ENCODE results near the gene SIDT2.

SIDT2 gene

DNA sequence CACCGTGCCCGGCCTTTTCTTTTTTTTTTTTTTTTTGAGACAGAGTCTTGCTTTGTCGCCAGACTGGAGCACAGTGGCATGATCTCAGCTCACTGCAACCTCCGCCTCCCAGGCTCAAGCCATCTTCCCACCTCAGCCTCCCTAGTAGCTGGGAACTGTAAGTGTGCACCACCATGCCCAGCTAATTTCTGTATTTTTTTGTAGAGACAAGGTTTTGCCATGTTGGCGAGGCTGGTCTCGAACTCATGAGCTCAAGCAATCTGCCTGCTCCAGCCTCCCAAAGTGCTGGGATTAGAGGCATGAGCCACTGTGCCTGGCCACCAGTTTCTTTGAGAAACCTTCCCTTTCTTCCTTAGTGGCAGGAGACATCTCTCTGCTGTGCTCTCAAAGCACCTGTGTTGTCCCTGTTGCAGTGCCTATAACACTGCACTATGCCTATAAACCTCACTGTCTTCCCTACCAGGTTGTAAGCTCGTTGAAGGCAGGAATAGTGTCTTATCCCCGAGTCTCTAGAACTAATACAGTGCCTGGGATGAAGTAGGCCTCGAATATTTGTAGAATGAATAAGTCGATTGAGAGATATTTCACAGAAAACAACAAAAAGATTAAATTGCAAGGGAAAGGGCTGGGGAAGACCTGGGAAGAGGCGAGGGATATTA, 34.3 kb downstream of the SIDT2 start:
- TF ChIP-seq, protein P1, sequence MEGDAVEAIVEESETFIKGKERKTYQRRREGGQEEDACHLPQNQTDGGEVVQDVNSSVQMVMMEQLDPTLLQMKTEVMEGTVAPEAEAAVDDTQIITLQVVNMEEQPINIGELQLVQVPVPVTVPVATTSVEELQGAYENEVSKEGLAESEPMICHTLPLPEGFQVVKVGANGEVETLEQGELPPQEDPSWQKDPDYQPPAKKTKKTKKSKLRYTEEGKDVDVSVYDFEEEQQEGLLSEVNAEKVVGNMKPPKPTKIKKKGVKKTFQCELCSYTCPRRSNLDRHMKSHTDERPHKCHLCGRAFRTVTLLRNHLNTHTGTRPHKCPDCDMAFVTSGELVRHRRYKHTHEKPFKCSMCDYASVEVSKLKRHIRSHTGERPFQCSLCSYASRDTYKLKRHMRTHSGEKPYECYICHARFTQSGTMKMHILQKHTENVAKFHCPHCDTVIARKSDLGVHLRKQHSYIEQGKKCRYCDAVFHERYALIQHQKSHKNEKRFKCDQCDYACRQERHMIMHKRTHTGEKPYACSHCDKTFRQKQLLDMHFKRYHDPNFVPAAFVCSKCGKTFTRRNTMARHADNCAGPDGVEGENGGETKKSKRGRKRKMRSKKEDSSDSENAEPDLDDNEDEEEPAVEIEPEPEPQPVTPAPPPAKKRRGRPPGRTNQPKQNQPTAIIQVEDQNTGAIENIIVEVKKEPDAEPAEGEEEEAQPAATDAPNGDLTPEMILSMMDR (IDR thresholded peaks at IDR 0.05; ENCODE audit: low read depth, low read length, missing control alignments), result no peak
- in situ Hi-C loops (cut with HindIII; ENCODE audit: low sequenced_read_pairs), result no loop called here
- no peak overlapping the region for H3K4me3 ChIP-seq (ENCODE audit: low read depth, low read length)
- DNase-seq (ENCODE audit: low read depth), result no peak

DNA sequence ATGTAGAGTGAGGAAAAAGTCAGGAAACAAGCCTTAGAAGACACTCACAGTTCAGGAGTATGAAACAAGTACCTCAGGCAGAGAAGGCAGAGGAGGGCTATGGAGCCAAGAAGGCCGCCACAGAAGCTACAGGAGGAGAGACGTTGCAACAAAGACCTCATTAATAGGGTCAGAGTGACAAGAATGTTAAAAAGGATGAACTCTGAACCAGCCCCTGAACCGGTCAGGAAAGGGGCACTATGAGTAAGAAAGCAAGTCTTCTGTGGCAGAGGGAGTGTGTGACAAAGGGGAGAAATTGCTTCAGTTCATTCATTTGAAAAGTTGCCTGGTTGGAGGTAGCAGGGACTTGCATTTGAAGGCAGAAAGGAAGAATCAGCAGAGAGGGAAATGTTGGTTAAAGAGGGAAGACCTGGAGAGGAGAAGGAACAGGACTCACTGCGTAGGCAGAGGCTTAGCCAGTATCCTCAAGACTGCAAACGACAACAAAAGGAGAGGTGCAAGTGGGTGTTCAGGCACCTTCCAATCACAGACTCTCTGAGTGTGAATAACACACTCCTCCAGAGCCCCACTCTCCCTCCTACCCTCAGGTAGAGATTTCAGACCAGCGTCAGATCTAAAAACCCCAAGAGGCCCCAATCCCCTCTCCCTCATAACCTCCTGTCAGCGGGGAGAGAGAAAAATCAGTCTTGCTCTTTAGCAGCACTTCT, 36.0 kb downstream of the SIDT2 start:
- DNase-seq (ENCODE audit: low read depth), result no peak
- no peak overlapping the region for H3K4me3 ChIP-seq (ENCODE audit: low read depth, low read length)
- in situ Hi-C loops (cut with HindIII; ENCODE audit: low sequenced_read_pairs), result no loop called here
- TF ChIP-seq, protein P1 (IDR thresholded peaks at IDR 0.05; ENCODE audit: low read depth, low read length, missing control alignments), result no peak

DNA sequence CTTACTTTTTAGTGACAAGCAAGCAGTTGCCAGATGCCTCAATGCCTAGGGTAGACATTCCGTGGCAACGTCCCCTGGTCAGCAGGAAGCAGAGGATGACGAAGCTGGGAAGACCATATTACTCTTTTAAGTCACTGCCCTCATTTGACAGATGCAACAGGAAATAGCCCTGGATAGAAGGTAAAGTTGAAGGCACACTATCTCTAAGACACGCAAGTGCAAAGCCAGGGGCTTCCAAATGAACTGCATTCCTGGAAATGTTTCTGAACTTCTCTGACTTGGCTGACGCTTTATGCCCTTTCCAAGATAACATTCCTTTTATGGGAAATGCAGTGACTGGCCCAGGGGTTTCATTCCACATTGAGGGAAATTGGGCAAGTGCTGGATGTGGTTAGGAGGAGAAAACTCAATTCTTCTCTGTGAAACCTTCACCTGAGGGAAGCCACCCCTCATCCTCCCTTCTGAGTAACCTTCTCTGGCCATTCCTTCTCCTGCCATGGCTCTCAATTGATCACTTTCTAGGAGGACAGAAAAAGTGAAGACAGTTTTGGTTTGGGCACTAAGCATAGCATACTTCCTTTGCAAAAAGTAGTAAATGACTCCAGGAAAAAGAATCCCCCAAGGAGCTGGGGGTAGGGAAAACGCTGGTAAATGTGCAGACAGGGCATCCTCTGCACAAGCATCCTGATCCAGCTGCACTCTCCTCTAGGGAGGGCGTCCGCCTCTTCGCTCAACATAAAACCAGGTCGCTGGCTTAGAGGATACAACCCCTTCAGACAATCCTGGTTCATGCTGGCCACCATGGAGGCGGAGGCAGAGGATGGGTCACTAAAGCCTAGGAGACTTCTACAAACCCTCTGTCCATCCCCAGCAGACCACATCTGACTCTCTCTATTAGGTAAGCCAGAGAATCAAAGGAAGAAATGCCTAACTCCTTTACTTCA, 38.9 kb downstream of the SIDT2 start:
- TF ChIP-seq, protein P1 (IDR thresholded peaks at IDR 0.05; ENCODE audit: low read depth, low read length, missing control alignments), result no peak
- DNase-seq (ENCODE audit: low read depth), result no peak

DNA sequence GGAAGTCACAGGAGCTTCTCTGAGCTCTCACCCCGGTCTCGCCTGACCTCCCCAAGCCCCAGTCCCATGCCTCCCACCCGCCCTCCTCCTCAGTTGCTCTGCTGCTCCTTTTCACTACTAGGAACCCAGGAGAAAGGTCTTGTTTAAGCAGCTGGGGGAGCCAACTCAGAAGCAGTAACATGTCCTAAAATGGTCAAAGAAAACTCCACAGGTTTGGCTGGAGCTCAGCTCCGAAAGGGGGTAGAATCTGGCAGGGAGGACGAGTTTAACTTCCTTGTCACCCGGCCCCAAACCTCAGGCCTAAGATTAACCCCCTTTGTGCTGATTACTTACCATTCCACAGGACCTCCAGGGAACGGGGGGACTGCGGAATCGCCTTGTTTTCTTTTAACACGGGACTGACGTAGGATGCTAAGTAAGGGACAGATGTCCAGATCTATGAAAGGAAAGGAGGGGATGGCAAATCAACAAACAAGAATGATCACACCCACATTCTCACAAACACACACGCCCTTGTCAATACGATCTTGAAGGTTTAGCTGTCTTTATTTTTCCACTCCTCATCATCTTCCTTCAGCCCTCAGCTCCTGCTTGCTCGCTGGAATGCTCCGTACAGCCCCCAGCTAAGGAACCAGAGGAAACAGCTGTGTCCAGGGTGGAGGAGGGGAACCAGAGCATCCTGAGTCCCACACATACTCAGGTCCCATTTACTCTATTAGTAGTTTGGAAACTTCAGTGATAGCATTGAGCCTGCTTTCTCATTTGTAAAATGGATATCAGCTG, 39.8 kb downstream of the SIDT2 start:
- DNase-seq (ENCODE audit: low read depth), result no peak
- in situ Hi-C loops (cut with HindIII; ENCODE audit: low sequenced_read_pairs), result no loop called here
- TF ChIP-seq, protein P1 (IDR thresholded peaks at IDR 0.05; ENCODE audit: low read depth, low read length, missing control alignments), result no peak

More for the DNA sequence above, 38.9 kb downstream of the SIDT2 start:
- in situ Hi-C loops (cut with HindIII; ENCODE audit: low sequenced_read_pairs), result no loop called here
- no peak overlapping the region for H3K4me3 ChIP-seq (ENCODE audit: low read depth, low read length)

DNA sequence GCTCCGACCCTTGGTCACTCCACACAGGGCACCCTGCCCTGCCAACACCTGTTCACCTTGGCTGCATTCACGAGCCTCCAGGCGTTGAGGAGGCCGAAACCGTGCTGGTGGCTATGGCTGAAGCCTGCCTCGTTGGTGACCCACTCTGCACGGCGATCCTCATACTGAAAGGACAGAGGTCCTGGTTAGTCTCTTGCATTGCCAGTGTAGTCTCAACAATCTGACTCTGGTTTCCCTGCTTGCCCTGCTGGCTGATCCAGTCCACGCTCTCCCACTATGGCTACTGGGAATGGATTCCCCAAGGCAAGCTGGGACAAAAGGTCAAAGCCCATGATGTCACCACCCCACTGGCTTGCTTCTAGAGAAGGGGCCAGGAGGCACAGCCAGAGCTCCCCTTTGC, 40.5 kb downstream of the SIDT2 start:
- in situ Hi-C loops (cut with HindIII; ENCODE audit: low sequenced_read_pairs), result no loop called here
- DNase-seq (ENCODE audit: low read depth), result no peak

More for the DNA sequence above, 39.8 kb downstream of the SIDT2 start:
- H3K4me3 ChIP-seq (ENCODE audit: low read depth, low read length), result no peak overlapping the region

More for the DNA sequence above, 40.5 kb downstream of the SIDT2 start:
- H3K4me3 ChIP-seq (ENCODE audit: low read depth, low read length), result no peak overlapping the region
- TF ChIP-seq, protein P1 (IDR thresholded peaks at IDR 0.05; ENCODE audit: low read depth, low read length, missing control alignments), result no peak
